Thymus (tissue), 11 donors: Measurements from ENCODE around the gene GIGYF1. TPM values are rescaled to one million over a fixed set of nuclear protein-coding genes. Genes with fewer than 3 reads are reported as not detected.

Source experiments
- DNase-seq, 9 donors: peaks; one replicate each; pipeline ENCODE4 v3.0.0-alpha.2; 2013; ENCODE audit warnings: low spot score in 9 of 9, low read depth in 6 of 9, missing footprints in 1 of 9
- H3K27ac ChIP-seq, 2 donors: one replicate each; pipeline ENCODE4 v1.5.1; 2013; ENCODE audit warnings: control low read depth in 1 of 2, low read depth in 1 of 2, low read length in 1 of 2, mild to moderate bottlenecking in 1 of 2, moderate library complexity in 1 of 2
- H3K27me3 ChIP-seq, 2 donors: one replicate each; pipeline ENCODE4 v1.5.1; 2013; ENCODE audit warnings: low read length in 1 of 2; ENCODE audit not compliant: control insufficient read depth in 2 of 2, insufficient read depth in 1 of 2
- H3K36me3 ChIP-seq, 2 donors: one replicate each; pipeline ENCODE4 v1.5.1; 2013; ENCODE audit warnings: low read length in 1 of 2, mild to moderate bottlenecking in 1 of 2, moderate library complexity in 1 of 2; ENCODE audit not compliant: control insufficient read depth in 2 of 2, insufficient read depth in 2 of 2
- H3K4me1 ChIP-seq, 2 donors: one replicate each; pipeline ENCODE4 v1.5.1; 2013; ENCODE audit warnings: low read length in 2 of 2; ENCODE audit not compliant: control insufficient read depth in 2 of 2, insufficient read depth in 2 of 2
- H3K4me3 ChIP-seq, 2 donors: one replicate each; pipeline ENCODE4 v1.5.1; 2013; ENCODE audit warnings: low read length in 2 of 2, control low read depth in 1 of 2, mild to moderate bottlenecking in 1 of 2
- H3K9me3 ChIP-seq, 2 donors: one replicate each; pipeline ENCODE4 v1.5.1; 2013; ENCODE audit warnings: low read length in 1 of 2, mild to moderate bottlenecking in 1 of 2; ENCODE audit not compliant: control insufficient read depth in 2 of 2, insufficient read depth in 1 of 2
- WGBS: extraction: QIAGEN DNeasy Blood & Tissue Kit; methylation state at CpG from one replicate; pipeline ENCODE4 v1.1.7; 2013; 5-methylcytosine and 5-hydroxymethylcytosine counted together
- polyA plus RNA-seq: library from polyadenylated mRNA; stranded (reverse); fragments of 200-250 nt; gene quantifications from one replicate; pipeline ENCODE4 v1.2.3, GENCODE V29; 2013
- total RNA-seq: library from RNA; stranded (reverse); fragments of 120-200 nt; gene quantifications from one replicate; pipeline ENCODE4 v1.2.4, GENCODE V29; 2013
- donor health status: healthy.

Gene GIGYF1
- total and polyA plus RNA-seq, 2 donors, result 13.8 to 60.1 TPM

DNA sequence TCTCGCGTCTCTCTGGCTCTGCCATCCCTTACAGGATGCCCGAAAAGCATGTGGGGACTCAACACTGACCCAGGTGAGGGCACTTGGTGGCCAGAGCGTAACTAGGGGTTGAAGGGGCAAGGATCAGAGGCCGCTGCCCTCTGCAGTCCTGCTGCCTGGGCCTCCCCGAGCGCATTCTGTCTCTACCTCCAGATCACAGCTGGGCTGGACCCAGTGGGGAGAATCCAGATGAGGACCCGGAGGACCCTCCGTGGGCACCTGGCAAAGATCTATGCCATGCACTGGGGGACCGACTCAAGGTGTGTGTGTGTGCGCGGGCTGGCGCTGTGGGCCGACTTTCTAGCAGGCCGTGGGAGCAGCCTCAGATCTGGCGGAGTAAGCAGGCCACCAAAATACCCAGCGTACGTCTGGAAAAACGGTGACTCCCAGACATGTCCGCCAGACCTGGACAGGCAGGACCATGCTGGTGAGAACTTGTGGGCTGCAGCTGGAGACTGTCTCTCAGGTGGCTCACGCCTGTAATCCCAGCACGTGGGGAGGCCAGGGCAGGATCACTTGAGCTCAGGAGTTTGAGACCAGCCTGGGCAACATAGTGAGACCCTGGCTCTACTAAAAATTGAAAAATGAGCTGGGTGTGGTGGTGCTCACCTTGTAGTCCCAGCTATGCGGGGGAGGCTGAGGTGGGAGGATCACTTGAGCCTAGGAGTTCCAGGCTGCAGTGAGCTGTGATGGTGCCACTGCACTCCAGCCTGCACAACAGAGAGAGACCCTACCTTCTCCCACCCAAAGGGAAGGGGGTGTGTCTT lies 17.3 kb downstream of the GIGYF1 start:
- no peak for DNase-seq
- Histone ChIP-seq H3K27me3 (peaks cover 0 to 2% of the 10 kb centered on the region in 2 donors), H3K4me3 (peak overlapping the region; percentile 99 to 100), H3K9me3 (peaks cover 0 to 5% of the 10 kb centered on the region in 2 donors), H3K27ac (peak overlapping the region in 1 of 2 donors; percentile 80), H3K36me3 (peaks cover 52 to 53% of the 10 kb centered on the region in 2 donors), H3K4me1 (peaks cover 4 to 16% of the 10 kb centered on the region in 2 donors)
- 96% methylated on average over 23 of the region's 23 CpGs for WGBS

DNA sequence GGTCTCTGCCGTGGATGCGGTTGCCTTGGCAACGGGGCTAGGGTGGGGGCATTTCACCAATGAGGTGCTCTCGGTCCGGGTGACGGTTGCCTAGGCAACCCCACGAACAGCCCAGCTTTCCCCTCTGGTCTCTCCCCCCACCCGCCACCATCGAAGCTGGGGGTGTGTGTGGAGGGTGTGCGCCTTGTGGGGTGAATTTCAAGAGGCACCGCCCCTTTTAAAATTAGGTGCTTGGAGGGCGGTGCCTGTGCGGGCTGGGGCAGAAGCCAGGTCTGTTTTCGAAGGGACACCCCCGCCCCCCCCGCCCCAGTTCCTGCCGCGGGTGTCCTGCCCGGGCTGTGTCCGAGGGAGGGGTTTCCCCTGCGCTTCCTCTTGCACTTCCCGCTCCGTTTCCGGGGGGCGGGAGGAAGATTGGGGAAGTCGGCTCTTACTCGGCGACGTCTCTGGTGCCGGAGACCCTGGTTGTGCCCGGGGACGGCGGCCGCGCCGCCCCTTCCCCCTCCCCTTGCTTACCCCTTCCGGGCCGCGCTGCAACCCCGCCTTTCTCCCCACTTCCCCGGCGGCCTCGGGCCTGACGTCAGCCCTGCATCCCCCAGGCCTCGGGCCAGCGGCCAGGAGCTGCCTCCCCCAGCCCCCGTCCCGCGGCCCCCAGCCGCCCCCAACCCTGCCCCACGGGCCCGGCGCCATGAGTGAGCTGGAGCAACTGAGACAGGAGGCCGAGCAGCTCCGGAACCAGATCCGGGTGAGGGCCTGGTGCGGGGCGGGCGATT lies 18.3 kb downstream of the GIGYF1 start:
- peaks cover 0 to 5% of the 10 kb centered on the region in 2 donors for H3K9me3 ChIP-seq
- peaks cover 43 to 44% of the 10 kb centered on the region in 2 donors for H3K36me3 ChIP-seq
- 8% methylated on average over 59 of the region's 59 CpGs for WGBS
- H3K4me3 ChIP-seq, result peak overlapping the region; percentile 99 to 100
- peaks cover 4 to 16% of the 10 kb centered on the region in 2 donors for H3K4me1 ChIP-seq
- peaks cover 0 to 4% of the 10 kb centered on the region in 2 donors for H3K27me3 ChIP-seq
- peak in 7 of 9 donors; percentile 40 to 84 (median 64) for DNase-seq
- peak overlapping the region; percentile 55 to 80 for H3K27ac ChIP-seq

DNA sequence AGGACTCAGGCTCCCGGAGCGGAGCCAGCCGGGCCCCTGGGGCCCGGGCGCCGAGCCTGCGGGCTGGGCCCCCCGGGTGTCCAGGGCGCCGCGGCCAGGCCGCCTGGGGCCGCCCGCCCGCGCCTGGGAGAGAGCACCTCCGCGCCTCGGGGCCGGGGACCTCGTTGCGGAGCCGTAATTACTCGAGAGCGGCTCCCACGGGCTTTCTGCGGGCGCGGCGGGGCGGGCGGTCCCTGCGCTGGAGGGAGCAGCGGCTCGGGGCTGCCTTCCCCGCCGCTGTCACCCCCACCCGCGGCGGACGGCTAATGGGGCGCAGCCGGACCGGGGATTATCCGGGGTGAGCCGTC lies 19.0 kb downstream of the GIGYF1 start:
- Histone ChIP-seq H3K9me3 (peaks cover 0 to 5% of the 10 kb centered on the region in 2 donors), H3K36me3 (peaks cover 37 to 38% of the 10 kb centered on the region in 2 donors), H3K27ac (peak overlapping the region in 1 of 2 donors; percentile 95), H3K27me3 (peaks cover 0 to 7% of the 10 kb centered on the region in 2 donors), H3K4me3 (peak overlapping the region; percentile 99 to 100), H3K4me1 (peaks cover 4 to 16% of the 10 kb centered on the region in 2 donors)
- no peak for DNase-seq
- WGBS, result under 1% methylated on average over 46 of the region's 46 CpGs

DNA sequence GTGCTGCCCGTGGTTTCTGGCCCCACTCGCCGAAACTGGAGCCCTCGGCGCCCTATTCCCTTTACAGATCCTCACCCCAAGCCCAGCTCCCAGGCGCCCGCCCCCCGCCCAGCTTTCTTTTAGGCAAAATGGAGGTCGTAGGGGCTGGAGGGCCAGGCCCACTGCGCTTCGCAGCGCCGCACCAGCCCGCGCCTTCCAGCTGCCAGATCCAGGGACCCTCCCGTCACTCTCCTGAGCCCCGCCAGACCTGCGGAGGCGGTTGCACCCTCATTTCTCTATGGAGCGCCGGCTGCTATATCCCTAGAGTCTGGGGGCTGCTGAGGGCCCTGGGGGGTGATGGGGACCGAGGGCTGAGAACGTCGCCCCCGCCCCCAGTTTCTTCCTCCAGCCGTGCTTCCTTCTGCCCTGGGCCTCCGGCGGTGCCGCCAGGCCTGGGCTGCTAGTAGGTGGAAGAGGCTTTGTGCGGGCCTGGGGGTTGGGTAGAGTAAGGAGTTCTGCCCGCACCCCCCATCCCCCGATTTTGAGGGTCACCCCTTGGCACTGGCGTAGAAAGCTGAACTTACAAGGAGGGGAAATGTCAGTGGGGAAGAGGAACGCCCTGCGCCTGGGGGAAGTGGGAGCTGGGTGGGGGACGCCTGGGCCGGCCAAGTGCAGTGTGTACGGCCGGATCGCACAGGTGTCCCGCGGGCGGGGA lies 19.5 kb downstream of the GIGYF1 start:
- under 1% methylated on average over 43 of the region's 43 CpGs for WGBS
- peak overlapping the region; percentile 78 to 95 for H3K27ac ChIP-seq
- peak in 3 of 9 donors; percentile 20 to 55 (median 37) for DNase-seq
- H3K4me1 ChIP-seq, result peaks cover 4 to 16% of the 10 kb centered on the region in 2 donors
- H3K27me3 ChIP-seq, result peaks cover 2 to 7% of the 10 kb centered on the region in 2 donors
- peaks cover 31 to 33% of the 10 kb centered on the region in 2 donors for H3K36me3 ChIP-seq
- peaks cover 0 to 5% of the 10 kb centered on the region in 2 donors for H3K9me3 ChIP-seq
- peak overlapping the region; percentile 99 to 100 for H3K4me3 ChIP-seq

DNA sequence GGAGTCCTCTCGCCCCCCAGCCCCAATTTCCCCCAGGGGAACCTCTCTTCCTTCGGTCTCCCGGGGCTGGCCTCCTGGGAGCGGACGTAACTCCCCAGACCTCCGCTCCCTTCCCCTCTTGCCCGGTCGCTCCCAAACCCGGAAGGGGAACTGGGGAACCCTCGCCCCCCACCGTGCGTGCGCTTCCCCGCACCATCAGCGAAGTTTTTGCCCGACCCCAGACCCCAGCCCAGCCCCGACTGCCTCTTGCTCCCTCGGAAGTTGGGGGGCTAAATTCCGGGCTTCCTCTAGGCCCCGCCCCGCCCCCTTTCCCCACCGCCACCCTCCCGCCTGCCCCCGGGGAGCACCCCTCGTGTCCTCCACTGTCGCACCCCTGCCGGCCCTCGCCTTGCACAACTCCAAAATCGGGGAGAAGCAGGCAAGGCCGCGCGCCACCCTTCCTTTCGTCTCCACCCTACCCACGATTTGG lies 20.1 kb downstream of the GIGYF1 start:
- peak overlapping the region; percentile 99 to 100 for H3K4me3 ChIP-seq
- peak overlapping the region; percentile 85 to 95 for H3K27ac ChIP-seq
- peaks cover 4 to 16% of the 10 kb centered on the region in 2 donors for H3K4me1 ChIP-seq
- peak in 4 of 9 donors; percentile 48 to 58 (median 56) for DNase-seq
- H3K27me3 ChIP-seq, result peaks cover 2 to 7% of the 10 kb centered on the region in 2 donors
- H3K36me3 ChIP-seq, result peaks cover 26 to 27% of the 10 kb centered on the region in 2 donors
- under 1% methylated on average over 34 of the region's 34 CpGs for WGBS
- H3K9me3 ChIP-seq, result peaks cover 0 to 5% of the 10 kb centered on the region in 2 donors

DNA sequence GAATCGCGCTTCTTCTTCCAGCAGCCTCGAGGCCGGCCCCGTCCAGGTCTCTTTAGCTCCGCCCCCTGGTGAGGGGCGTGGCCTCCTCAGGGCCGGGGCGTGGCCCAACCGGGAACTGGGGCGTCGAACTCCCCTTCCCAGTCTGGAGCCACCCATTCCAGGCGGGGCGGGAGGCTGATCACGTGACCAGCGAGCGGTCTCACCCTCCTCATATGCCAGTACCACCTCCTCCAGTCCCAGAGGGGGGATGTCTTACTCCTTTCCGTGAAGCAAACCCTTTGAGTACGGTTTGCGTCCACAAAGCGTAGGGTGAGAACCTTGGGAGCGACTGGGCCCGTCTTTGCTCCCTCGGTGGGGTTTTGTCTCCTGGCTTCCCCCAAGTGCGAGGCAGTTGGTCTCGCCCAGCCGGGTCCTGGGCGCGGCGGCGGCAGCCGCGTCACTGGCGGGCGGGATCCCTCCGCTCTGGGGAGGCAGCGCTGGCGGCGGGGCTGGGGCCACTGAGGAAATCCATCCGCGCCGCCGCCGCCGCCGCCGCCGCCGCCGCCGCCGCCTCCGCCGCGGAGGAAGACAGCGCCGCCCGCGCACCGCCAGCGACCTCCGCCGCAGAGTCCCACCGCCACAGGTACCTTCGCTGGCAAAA lies 20.6 kb downstream of the GIGYF1 start, which contains the start of gene GNB2:
TSS of gene GNB2 (plus strand) at position 439 of the 640 bp plus-strand sequence. CDS start 2,526 bp downstream, outside the sequence.
- Histone ChIP-seq H3K9me3 (peaks cover 0 to 5% of the 10 kb centered on the region in 2 donors), H3K36me3 (peaks cover 20 to 21% of the 10 kb centered on the region in 2 donors), H3K4me1 (peaks cover 4 to 16% of the 10 kb centered on the region in 2 donors), H3K27me3 (peaks cover 2 to 7% of the 10 kb centered on the region in 2 donors), H3K27ac (peak within 1 kb of the TSS; percentile 85 to 98), H3K4me3 (peak within 1 kb of the TSS; percentile 99 to 100)
- peak; percentile 90 to 98 (median 96) for DNase-seq
- WGBS, result under 1% methylated on average over 65 of the region's 65 CpGs

DNA sequence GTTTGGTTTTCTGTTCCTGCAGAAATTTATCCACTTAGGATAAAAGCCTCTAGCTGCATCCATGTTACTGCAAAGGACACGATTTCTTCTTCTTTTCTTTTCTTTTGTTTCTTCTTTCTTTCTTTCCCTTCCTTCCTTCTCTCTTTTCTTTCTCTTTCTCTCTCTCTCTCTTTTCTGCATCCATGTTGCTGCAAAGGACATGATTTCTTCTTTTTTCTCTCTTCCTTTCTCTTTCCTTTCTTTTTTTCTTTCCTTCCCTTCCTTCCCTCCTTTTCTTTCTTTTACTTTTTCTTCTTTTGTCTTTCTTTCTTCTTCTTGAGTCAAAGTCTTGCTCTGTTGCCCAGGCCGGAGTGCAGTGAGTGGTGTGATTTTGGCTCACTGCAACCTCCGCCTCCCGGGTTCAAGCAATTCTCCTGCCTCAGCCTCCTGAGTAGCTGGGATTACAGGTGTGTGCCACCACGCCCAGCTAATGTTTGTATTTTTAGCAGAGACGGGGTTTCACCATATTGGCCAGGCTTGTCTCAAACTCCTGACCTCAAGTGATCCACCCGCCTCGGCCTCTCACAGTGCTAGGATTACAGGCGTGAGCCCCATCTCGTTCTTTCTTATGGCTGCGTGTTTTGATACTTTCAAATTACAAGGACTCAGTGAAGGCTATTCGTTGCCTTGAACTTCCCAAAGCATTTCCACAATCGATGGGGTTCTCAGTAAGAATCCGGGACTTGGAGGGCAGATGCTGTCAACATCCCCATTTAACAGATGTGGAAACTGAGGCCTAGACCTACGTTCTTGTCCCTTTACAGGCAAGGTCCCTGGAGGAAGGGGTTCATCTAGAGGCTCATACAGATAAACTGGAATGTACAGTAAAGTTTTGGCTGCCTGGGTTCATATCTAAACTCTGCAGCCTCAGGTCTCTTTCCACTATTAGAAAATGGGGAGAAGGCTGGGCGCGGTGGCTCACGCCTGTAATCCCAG lies 22.4 kb downstream of the GIGYF1 start:
- 96% methylated on average over 18 of the region's 18 CpGs for WGBS
- peaks cover 4 to 13% of the 10 kb centered on the region in 2 donors for H3K4me1 ChIP-seq
- H3K9me3 ChIP-seq, result peaks cover 0 to 5% of the 10 kb centered on the region in 2 donors
- no peak overlapping the region for H3K27ac ChIP-seq
- no peak overlapping the region for H3K4me3 ChIP-seq
- H3K36me3 ChIP-seq, result peaks cover 2 to 4% of the 10 kb centered on the region in 2 donors
- peaks cover 2 to 14% of the 10 kb centered on the region in 2 donors for H3K27me3 ChIP-seq
- DNase-seq, result no peak
